Measurements from ENCODE around the gene TTC32. TPM values are rescaled to one million over a fixed set of nuclear protein-coding genes. Genes with fewer than 3 reads are reported as not detected.

Gene TTC32
- total and polyA plus RNA-seq, 2 donors (not counting 3 experiments of a cell fraction or from before 2014, with no cell fraction given) = 8.8 to 9.4 TPM

DNA sequence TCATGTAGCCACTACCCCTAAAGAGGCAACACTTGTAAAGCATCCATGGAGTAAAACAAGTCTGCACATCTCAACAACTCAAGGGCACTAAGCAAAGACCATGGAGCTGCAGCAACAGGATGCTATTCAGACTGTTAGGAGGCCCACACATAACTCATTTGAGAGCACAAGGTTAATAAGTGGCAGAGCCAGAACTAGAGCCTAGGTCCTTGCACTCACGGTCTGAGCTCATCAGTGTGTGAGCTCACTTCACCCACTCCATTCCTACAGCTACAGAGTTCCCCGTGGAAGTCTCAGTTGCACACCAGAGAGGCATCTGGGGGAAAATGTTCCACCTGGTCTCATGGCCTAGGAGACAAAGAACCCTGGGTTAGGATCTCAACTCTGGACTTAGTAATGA, 35.0 kb downstream of the TTC32 start:
- DNase-seq (ENCODE audit: low read depth, low spot score) (no peak), FAIRE-seq (no peak)
- Histone ChIP-seq H3K36me3 (ENCODE audit: control insufficient read depth in 2 of 2, extremely low read depth in 1 of 2, insufficient read depth in 2 of 2, low read length in 2 of 2) (no peaks in the 10 kb centered on the region), H3K4me1 (ENCODE audit: control insufficient read depth, extremely low read depth, insufficient read depth, low read length) (peaks cover 5% of the 10 kb centered on the region), H3K9me1 (replicated peaks; ENCODE audit: control insufficient read depth, extremely low read depth, insufficient read depth, low read length) (no peaks in the 10 kb centered on the region), H3K9ac (replicated peaks; ENCODE audit: extremely low read depth, insufficient read depth, low read length) (no peak overlapping the region), H3K4me3 (replicated peaks in 1 of 3; ENCODE audit: insufficient read depth in 1 of 3, low read depth in 1 of 3, low read length in 3 of 3) (no peak overlapping the region), H3K9me3 (replicated peaks; ENCODE audit: control insufficient read depth, insufficient read depth, low read length) (no peaks in the 10 kb centered on the region), H3K27ac (ENCODE audit: insufficient read depth, low read depth, low read length) (no peak overlapping the region), H3K27me3 (ENCODE audit: control insufficient read depth in 2 of 2, insufficient read depth in 2 of 2, low read length in 2 of 2) (no peaks in the 10 kb centered on the region), H3K4me2 (ENCODE audit: insufficient read depth, low read length) (no peak overlapping the region), H4K20me1 (replicated peaks; ENCODE audit: control insufficient read depth, extremely low read depth, insufficient read depth, low read length) (no peaks in the 10 kb centered on the region), H2AFZ (ENCODE audit: low read depth, low read length) (no peak overlapping the region), H3K79me2 (ENCODE audit: control insufficient read depth, insufficient read depth, low read length) (no peaks in the 10 kb centered on the region)
- BruUV-seq (replicated peaks) = no TSS peak
- CTCF ChIA-PET = interaction anchor here (0.6 to 1.2 kb wide), 2 partner anchors 240 to 517 kb away, joined by 3 to 4 read pairs; no protein-coding TSS in a partner anchor
- intact Hi-C loops (cut with micrococcal nuclease) (no loop called here), dilution Hi-C loops (cut with MboI; ENCODE audit: extremely low pct_ligation_motif_present, low sequenced_read_pairs) (no loop called here)
- no peak for TF ChIP-seq MAX (IDR thresholded peaks at IDR 0.05; ENCODE audit: insufficient read depth, insufficient read length)
- no peak for TF ChIP-seq MYC (IDR thresholded peaks at IDR 0.05; ENCODE audit: low read depth, low read length)
- no peak for TF ChIP-seq EZH2 (IDR thresholded peaks at IDR 0.05; ENCODE audit: borderline replicate concordance, low read depth, low read length, severe bottlenecking)
- no peak for TF ChIP-seq POLR2AphosphoS5 (IDR thresholded peaks at IDR 0.05; ENCODE audit: insufficient read depth, low read depth, low read length)
- no peak for TF ChIP-seq FOS (IDR thresholded peaks at IDR 0.05; ENCODE audit: borderline replicate concordance, insufficient read depth, low read length)
- no peak for TF ChIP-seq CTCF (IDR thresholded peaks at IDR 0.05; ENCODE audit: extremely low read depth in 1 of 2, insufficient read depth in 1 of 2, low read depth in 1 of 2, low read length in 2 of 2)
- TF ChIP-seq GATA2 (IDR thresholded peaks at IDR 0.05; ENCODE audit: insufficient read depth, insufficient read length, low read depth, low read length) = no peak
- no peak for TF ChIP-seq JUN (IDR thresholded peaks at IDR 0.05; ENCODE audit: borderline replicate concordance, insufficient read depth, insufficient read length, low read depth)
- no peak for TF ChIP-seq POLR2A (IDR thresholded peaks at IDR 0.05; ENCODE audit: low read depth, low read length)
- POLR2A ChIA-PET = no interaction called here

Data from endothelial cell of umbilical vein (primary cell).